ENCODE data around the gene PODXL. TPM values are rescaled to one million over a fixed set of nuclear protein-coding genes. Genes with fewer than 3 reads are reported as not detected.

Gene PODXL
- polyA plus RNA-seq (2013), result 1.4 TPM

DNA sequence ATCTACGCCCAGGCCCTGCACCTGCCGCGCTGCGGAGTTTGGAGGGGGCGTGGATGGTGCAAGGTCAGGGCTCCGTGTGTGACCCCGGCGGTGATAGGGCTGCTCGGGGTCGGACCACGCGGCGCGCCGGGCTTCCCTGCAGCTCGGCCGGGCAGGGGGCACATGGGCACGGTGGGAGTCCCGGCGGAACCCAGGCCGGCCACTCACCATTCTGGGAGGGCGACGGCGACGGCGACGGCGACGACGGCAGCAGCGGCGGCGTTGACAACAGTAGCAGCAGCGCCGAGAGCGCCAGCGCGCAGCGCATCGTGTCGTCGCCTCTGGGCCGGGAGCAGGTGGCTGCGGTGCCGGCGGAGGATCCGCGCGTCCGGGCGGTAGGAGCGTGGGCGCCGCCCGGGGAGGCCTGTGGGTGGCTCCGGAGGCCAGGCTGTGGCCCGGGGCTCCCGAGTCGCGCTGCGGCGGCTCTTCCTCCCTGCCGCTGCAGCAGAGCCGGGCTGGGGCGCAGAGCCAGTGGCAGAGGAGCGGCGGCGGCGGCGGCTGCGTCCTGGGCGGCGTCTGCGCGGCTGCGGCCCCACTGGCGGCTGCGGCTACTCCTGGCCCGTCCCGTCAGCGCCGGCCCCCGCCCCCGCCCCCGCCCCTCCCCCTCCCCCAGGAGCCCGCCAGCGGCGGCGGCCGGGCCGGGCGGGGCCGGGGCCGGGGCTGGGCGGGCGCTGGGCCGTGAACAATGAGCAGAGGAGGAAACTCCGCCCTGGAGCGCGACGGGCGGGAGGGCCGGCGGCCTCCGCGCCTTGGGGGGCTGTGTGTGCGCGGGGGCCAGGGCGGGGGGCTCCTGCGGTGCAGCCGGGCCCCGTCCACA is at the start of gene PODXL:
Gene PODXL (minus strand): TSS at position 576 of the 856 bp plus-strand sequence. CDS start 269 bp downstream, at position 307.
- WGBS (ENCODE audit: insufficient coverage), result 0% methylated on average over 77 of the region's 112 CpGs
- H3K4me3 ChIP-seq (ENCODE audit: control insufficient read depth in 1 of 7, extremely low read depth in 1 of 7, insufficient read depth in 4 of 7, low read depth in 2 of 7, low read length in 6 of 7), result peak within 1 kb of the TSS in 6 of 7 experiments; percentile 38 to 77 (median 62)
- H3K36me3 ChIP-seq (ENCODE audit: control insufficient read depth in 4 of 4, insufficient read depth in 4 of 4, low read length in 3 of 4), result no peaks in the 10 kb centered on the region
- H3K9me3 ChIP-seq (ENCODE audit: control extremely low read depth in 1 of 5, control insufficient read depth in 4 of 5, insufficient read depth in 2 of 5, low read depth in 1 of 5, low read length in 4 of 5), result no peaks in the 10 kb centered on the region
- peaks cover 6 to 29% (median 21%) of the 10 kb centered on the region in 4 experiments for H3K4me1 ChIP-seq (ENCODE audit: control extremely low read depth in 1 of 4, control insufficient read depth in 4 of 4, insufficient read depth in 4 of 4, low read length in 3 of 4)
- DNase-seq, result peak; percentile 57 to 86 (median 72)
- ChIA-PET CTCF (interaction anchor here (6.1 kb wide), 1 partner anchor 11 kb away, joined by 35 read pairs; no protein-coding TSS in a partner anchor), POLR2A (no interaction called here)
- peaks cover 9 to 67% (median 42%) of the 10 kb centered on the region in 5 experiments for H3K27me3 ChIP-seq (replicated peaks in 2 of 5; ENCODE audit: control insufficient read depth in 4 of 5, insufficient read depth in 5 of 5, low read length in 4 of 5)
- H3K27ac ChIP-seq (ENCODE audit: insufficient read depth in 1 of 2, low read depth in 1 of 2, low read length in 2 of 2, poor library complexity in 1 of 2, severe bottlenecking in 2 of 2), result no peak within 1 kb of the TSS

DNA sequence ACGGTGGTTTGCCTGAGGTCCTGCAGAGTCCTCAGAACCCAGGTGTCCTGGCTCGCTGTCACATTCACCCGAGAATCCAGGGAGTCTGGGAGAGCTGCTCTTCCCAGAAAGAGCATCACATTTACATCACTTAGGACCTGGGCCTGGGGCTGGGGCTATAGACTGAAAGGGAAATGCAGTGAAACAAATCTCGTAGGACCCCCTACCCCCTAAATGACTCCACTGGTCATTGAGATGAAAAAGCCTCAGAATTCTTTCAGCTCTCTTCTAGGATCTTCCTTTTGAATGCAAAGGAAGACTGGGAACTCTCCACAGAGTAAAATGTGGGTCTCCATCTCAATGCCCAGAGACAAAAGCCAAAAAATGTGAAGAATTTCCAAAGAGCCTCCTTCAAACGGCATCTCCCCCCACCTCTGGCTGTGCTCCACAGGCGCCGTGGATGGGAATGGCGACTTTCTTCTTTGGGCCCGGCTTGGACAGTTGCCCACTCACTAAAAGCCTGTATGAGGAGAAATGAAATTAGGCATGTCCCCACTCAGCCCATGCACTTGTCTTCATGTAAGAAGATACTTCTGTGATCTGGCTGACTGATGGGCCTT is 49.0 kb upstream of the PODXL start:
- Histone ChIP-seq H3K9me3 (ENCODE audit: control extremely low read depth in 1 of 5, control insufficient read depth in 4 of 5, insufficient read depth in 2 of 5, low read depth in 1 of 5, low read length in 4 of 5) (no peaks in the 10 kb centered on the region), H3K4me3 (ENCODE audit: control insufficient read depth in 1 of 7, extremely low read depth in 1 of 7, insufficient read depth in 4 of 7, low read depth in 2 of 7, low read length in 6 of 7) (no peak overlapping the region), H3K27me3 (replicated peaks in 2 of 5; ENCODE audit: control insufficient read depth in 4 of 5, insufficient read depth in 5 of 5, low read length in 4 of 5) (peaks cover 0 to 39% (median 13%) of the 10 kb centered on the region in 5 experiments), H3K27ac (ENCODE audit: insufficient read depth in 1 of 2, low read depth in 1 of 2, low read length in 2 of 2, poor library complexity in 1 of 2, severe bottlenecking in 2 of 2) (no peak overlapping the region), H3K4me1 (ENCODE audit: control extremely low read depth in 1 of 4, control insufficient read depth in 4 of 4, insufficient read depth in 4 of 4, low read length in 3 of 4) (no peaks in the 10 kb centered on the region), H3K36me3 (ENCODE audit: control insufficient read depth in 4 of 4, insufficient read depth in 4 of 4, low read length in 3 of 4) (no peaks in the 10 kb centered on the region)
- 74% methylated on average over 7 of the region's 9 CpGs for WGBS (ENCODE audit: insufficient coverage)
- no peak for DNase-seq
- POLR2A ChIA-PET, result no interaction called here
- CTCF ChIA-PET, result no interaction called here

DNA sequence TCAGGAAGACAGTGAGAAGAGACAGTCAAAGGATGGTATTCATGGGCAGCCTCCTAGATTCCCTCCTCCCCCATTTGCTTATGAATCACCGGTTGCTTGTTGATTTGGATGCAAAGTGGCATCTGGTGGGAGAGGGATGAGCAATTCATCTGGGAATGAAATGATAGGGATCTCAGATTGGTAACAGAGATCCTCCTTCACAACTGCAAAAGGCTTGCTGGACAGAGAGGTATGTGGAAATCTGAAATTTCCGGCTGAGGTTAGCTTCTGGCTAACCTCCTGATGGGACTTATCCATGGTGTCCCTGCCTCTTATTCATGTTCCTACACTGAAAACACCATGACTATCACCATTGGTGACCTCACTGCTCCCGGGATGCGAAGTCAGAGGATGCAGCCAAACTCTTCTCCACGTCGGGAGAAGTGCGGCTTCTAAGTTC is 48.4 kb upstream of the PODXL start:
- Histone ChIP-seq H3K9me3 (ENCODE audit: control extremely low read depth in 1 of 5, control insufficient read depth in 4 of 5, insufficient read depth in 2 of 5, low read depth in 1 of 5, low read length in 4 of 5) (no peaks in the 10 kb centered on the region), H3K4me3 (ENCODE audit: control insufficient read depth in 1 of 7, extremely low read depth in 1 of 7, insufficient read depth in 4 of 7, low read depth in 2 of 7, low read length in 6 of 7) (no peak overlapping the region), H3K36me3 (ENCODE audit: control insufficient read depth in 4 of 4, insufficient read depth in 4 of 4, low read length in 3 of 4) (no peaks in the 10 kb centered on the region), H3K4me1 (ENCODE audit: control extremely low read depth in 1 of 4, control insufficient read depth in 4 of 4, insufficient read depth in 4 of 4, low read length in 3 of 4) (no peaks in the 10 kb centered on the region), H3K27ac (ENCODE audit: insufficient read depth in 1 of 2, low read depth in 1 of 2, low read length in 2 of 2, poor library complexity in 1 of 2, severe bottlenecking in 2 of 2) (no peak overlapping the region), H3K27me3 (replicated peaks in 2 of 5; ENCODE audit: control insufficient read depth in 4 of 5, insufficient read depth in 5 of 5, low read length in 4 of 5) (peaks cover 0 to 39% (median 13%) of the 10 kb centered on the region in 5 experiments)
- ChIA-PET CTCF (no interaction called here), POLR2A (no interaction called here)
- no peak for DNase-seq
- 73% methylated on average over 6 of the region's 7 CpGs for WGBS (ENCODE audit: insufficient coverage)

DNA sequence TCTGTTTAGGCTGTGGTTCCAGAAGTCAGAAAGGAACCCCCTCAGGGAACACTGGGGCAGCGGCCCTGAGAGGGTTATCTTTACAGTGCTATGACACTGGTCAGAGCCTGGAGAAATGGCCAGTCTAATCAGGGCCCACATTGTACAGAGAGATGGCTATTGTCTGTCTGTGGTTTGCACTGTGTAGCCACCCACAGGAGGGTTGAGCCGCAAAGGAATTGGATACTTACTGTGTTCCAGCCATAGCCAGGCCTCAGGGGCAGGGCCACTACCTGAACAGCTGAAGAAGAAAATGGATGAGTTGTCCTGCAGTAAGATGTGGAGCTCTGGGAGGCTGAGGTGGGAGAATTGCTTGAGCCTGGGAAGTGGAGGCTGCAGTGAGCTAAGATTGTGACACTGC is 47.5 kb upstream of the PODXL start:
- H3K36me3 ChIP-seq (ENCODE audit: control insufficient read depth in 4 of 4, insufficient read depth in 4 of 4, low read length in 3 of 4), result no peaks in the 10 kb centered on the region
- H3K27me3 ChIP-seq (replicated peaks in 2 of 5; ENCODE audit: control insufficient read depth in 4 of 5, insufficient read depth in 5 of 5, low read length in 4 of 5), result peaks cover 0 to 39% (median 13%) of the 10 kb centered on the region in 5 experiments
- no peaks in the 10 kb centered on the region for H3K9me3 ChIP-seq (ENCODE audit: control extremely low read depth in 1 of 5, control insufficient read depth in 4 of 5, insufficient read depth in 2 of 5, low read depth in 1 of 5, low read length in 4 of 5)
- H3K27ac ChIP-seq (ENCODE audit: insufficient read depth in 1 of 2, low read depth in 1 of 2, low read length in 2 of 2, poor library complexity in 1 of 2, severe bottlenecking in 2 of 2), result no peak overlapping the region
- DNase-seq, result no peak
- ChIA-PET CTCF (no interaction called here), POLR2A (no interaction called here)
- WGBS (ENCODE audit: insufficient coverage), result 86% methylated on average over 2 of the region's 2 CpGs
- no peak overlapping the region for H3K4me3 ChIP-seq (ENCODE audit: control insufficient read depth in 1 of 7, extremely low read depth in 1 of 7, insufficient read depth in 4 of 7, low read depth in 2 of 7, low read length in 6 of 7)
- no peaks in the 10 kb centered on the region for H3K4me1 ChIP-seq (ENCODE audit: control extremely low read depth in 1 of 4, control insufficient read depth in 4 of 4, insufficient read depth in 4 of 4, low read length in 3 of 4)

DNA sequence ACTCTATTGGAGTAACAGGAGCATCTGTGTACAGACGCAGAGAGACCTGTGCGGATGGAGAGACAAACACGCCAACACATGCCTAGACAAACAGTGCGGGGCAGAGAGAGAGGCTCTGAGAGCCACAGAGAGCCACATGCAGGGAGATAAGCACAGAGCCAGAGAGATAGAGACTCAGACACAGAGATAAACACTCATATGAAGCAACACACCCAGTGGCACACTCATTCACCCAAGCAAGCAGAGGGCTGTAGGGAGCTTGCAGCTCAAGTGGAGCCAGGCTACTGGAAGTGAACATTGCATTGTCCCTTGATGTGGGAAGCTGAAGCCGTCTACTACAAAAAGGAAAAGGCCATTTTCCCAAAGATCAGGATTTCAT is 46.6 kb upstream of the PODXL start:
- no peaks in the 10 kb centered on the region for H3K36me3 ChIP-seq (ENCODE audit: control insufficient read depth in 4 of 4, insufficient read depth in 4 of 4, low read length in 3 of 4)
- ChIA-PET POLR2A (no interaction called here), CTCF (no interaction called here)
- H3K27me3 ChIP-seq (replicated peaks in 2 of 5; ENCODE audit: control insufficient read depth in 4 of 5, insufficient read depth in 5 of 5, low read length in 4 of 5), result peaks cover 0 to 36% (median 12%) of the 10 kb centered on the region in 5 experiments
- no peaks in the 10 kb centered on the region for H3K9me3 ChIP-seq (ENCODE audit: control extremely low read depth in 1 of 5, control insufficient read depth in 4 of 5, insufficient read depth in 2 of 5, low read depth in 1 of 5, low read length in 4 of 5)
- H3K4me3 ChIP-seq (ENCODE audit: control insufficient read depth in 1 of 7, extremely low read depth in 1 of 7, insufficient read depth in 4 of 7, low read depth in 2 of 7, low read length in 6 of 7), result no peak overlapping the region
- WGBS (ENCODE audit: insufficient coverage), result 95% methylated on average over 3 of the region's 5 CpGs
- no peaks in the 10 kb centered on the region for H3K4me1 ChIP-seq (ENCODE audit: control extremely low read depth in 1 of 4, control insufficient read depth in 4 of 4, insufficient read depth in 4 of 4, low read length in 3 of 4)
- H3K27ac ChIP-seq (ENCODE audit: insufficient read depth in 1 of 2, low read depth in 1 of 2, low read length in 2 of 2, poor library complexity in 1 of 2, severe bottlenecking in 2 of 2), result no peak overlapping the region
- peak in 1 of 3 donors; percentile 2 for DNase-seq

DNA sequence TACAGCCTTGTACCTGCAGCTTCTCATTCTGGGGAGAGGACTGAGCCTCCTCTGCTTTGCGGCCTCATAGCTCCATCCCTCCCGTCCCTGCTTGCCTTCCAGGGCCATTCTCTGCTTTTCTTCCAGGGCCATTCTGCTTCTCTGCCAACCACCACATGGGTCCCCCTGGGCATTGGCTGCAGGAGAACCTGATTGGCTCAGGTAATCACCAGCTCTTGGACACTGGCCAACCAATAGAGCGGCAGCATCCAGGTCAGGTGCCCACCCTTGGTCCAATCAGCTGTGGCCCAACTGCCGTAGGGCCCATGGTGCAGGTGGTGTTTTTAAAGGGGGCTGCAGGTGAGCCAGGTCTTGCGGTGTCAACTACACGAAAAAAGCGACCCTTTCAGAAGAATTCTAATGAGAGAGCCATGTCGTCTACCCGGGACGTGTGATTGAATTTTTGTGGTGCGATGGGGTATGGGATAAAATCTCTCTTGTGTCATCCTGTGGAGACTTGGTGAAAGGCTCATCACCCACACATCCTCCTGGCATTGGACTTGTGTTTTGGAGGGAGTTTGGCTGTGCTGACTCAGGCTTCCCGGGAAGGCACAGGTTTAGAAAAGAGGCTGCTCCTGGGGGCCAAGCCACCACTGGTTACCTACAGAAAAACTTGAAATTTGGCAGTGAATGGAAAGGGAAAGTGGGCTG is 46.0 kb upstream of the PODXL start:
- Histone ChIP-seq H3K4me3 (ENCODE audit: control insufficient read depth in 1 of 7, extremely low read depth in 1 of 7, insufficient read depth in 4 of 7, low read depth in 2 of 7, low read length in 6 of 7) (no peak overlapping the region), H3K9me3 (ENCODE audit: control extremely low read depth in 1 of 5, control insufficient read depth in 4 of 5, insufficient read depth in 2 of 5, low read depth in 1 of 5, low read length in 4 of 5) (no peaks in the 10 kb centered on the region), H3K27me3 (replicated peaks in 2 of 5; ENCODE audit: control insufficient read depth in 4 of 5, insufficient read depth in 5 of 5, low read length in 4 of 5) (peaks cover 0 to 31% (median 12%) of the 10 kb centered on the region in 5 experiments), H3K4me1 (ENCODE audit: control extremely low read depth in 1 of 4, control insufficient read depth in 4 of 4, insufficient read depth in 4 of 4, low read length in 3 of 4) (no peaks in the 10 kb centered on the region), H3K36me3 (ENCODE audit: control insufficient read depth in 4 of 4, insufficient read depth in 4 of 4, low read length in 3 of 4) (no peaks in the 10 kb centered on the region), H3K27ac (ENCODE audit: insufficient read depth in 1 of 2, low read depth in 1 of 2, low read length in 2 of 2, poor library complexity in 1 of 2, severe bottlenecking in 2 of 2) (no peak overlapping the region)
- WGBS (ENCODE audit: insufficient coverage), result 98% methylated on average over 4 of the region's 12 CpGs
- ChIA-PET POLR2A (no interaction called here), CTCF (interaction anchor here (1.1 kb wide), 1 partner anchor 16 kb away, joined by 3 read pairs; no protein-coding TSS in a partner anchor)
- DNase-seq, result no peak

Measured in common myeloid progenitor, CD34-positive (primary cell).